Keratinocyte (primary cell): ENCODE measurements around the gene VCAN.

Experiments
- CTCF ChIP-seq, 3 experiments: IDR thresholded peaks in 1 of 3; conservative IDR thresholded peaks in 1 of 3; optimal IDR thresholded peaks in 1 of 3; 2 replicates in 2 of 3; 3 replicates in 1 of 3; pipeline versions ENCODE3 to v1.5.1; 2011; ENCODE audit warnings: low read length in 3 of 3, mild to moderate bottlenecking in 3 of 3, moderate library complexity in 2 of 3, control low read depth in 1 of 3, inconsistent platforms in 1 of 3; ENCODE audit not compliant: insufficient read depth in 2 of 3; ENCODE audit errors: extremely low read depth in 1 of 3
- EZH2 ChIP-seq: IDR thresholded peaks from one replicate; pipeline ENCODE4 v1.6.1; 2012; ENCODE audit warnings: inconsistent platforms, mild to moderate bottlenecking, low read length, moderate library complexity

- TF ChIP-seq EZH2 (no peak), CTCF (optimal IDR thresholded peaks at IDR 0.05 in 1 of 3, IDR thresholded peaks at IDR 0.05 in 1 of 3, conservative IDR thresholded peaks at IDR 0.05 in 1 of 3; ENCODE audit: extremely low read depth in 1 of 3, insufficient read depth in 2 of 3, low read length in 3 of 3) (no peak)
Observed at GRCh38 chr5:83551821-83552220, 80.3 kb downstream of the VCAN start.
